ENCODE measurements around the gene NOL7. TPM values are rescaled to one million over a fixed set of nuclear protein-coding genes. Genes with fewer than 3 reads are reported as not detected.

Gene NOL7
- total and polyA plus RNA-seq, 2 experiments from 2014 or later, result 84.3 to 96.8 TPM

DNA sequence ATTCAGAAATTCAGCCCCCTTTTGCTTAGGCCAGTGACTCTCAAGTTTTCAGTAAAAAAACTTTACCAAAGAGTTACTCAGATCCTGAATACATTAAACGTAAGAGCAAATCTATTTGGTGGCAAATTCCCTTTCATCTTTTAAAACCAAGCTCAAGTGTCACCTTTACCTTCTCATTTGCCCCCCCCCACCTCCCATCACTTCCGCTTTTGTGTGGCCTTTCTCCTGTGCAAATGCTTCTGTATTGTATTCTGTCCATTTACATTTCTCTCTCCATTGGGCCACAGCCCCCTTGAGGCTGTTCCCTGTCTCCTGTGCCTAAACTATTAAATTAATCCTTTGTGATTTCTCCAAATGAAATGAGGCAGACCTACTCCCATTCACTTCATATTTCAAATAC, 1.9 kb downstream of the NOL7 start:
- DNase-seq (ENCODE audit: low spot score), result no peak

DNA sequence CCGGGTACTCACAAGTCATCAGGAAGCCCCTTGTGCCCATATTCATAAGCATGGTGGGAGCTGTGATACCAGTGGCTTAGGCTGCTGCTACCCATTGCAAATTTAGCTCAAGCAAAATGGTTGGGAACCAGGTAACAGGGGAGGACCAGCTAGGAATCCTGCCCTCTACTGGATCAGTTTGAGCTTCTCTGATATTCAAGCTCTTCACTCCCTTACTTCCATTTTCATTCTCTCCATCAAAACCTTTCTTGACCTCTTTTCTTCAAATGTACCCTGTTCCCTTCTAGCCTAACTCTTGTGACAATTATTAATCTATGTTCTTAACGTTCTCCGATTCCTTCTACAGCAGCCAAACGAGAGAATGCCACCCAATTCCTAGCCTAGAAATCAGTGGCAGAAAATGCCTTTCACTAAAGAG, 9.7 kb downstream of the NOL7 start:
- peak; percentile 53 for DNase-seq (ENCODE audit: low spot score)
- H3K4me2 ChIP-seq, result no peak overlapping the region
- H2AFZ ChIP-seq, result no peak overlapping the region
- no peaks in the 10 kb centered on the region for H3K27me3 ChIP-seq
- no peaks in the 10 kb centered on the region for H3K79me2 ChIP-seq
- peaks cover 3% of the 10 kb centered on the region for H3K36me3 ChIP-seq (replicated peaks; ENCODE audit: insufficient read depth, low read depth)
- 72% methylated on average over 4 of the region's 4 CpGs for WGBS (ENCODE audit: low lambda C conversion rate, missing lambda C conversion rate)
- H3K27ac ChIP-seq, result no peak overlapping the region
- TF ChIP-seq, protein P1, sequence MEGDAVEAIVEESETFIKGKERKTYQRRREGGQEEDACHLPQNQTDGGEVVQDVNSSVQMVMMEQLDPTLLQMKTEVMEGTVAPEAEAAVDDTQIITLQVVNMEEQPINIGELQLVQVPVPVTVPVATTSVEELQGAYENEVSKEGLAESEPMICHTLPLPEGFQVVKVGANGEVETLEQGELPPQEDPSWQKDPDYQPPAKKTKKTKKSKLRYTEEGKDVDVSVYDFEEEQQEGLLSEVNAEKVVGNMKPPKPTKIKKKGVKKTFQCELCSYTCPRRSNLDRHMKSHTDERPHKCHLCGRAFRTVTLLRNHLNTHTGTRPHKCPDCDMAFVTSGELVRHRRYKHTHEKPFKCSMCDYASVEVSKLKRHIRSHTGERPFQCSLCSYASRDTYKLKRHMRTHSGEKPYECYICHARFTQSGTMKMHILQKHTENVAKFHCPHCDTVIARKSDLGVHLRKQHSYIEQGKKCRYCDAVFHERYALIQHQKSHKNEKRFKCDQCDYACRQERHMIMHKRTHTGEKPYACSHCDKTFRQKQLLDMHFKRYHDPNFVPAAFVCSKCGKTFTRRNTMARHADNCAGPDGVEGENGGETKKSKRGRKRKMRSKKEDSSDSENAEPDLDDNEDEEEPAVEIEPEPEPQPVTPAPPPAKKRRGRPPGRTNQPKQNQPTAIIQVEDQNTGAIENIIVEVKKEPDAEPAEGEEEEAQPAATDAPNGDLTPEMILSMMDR (IDR thresholded peaks at IDR 0.05; ENCODE audit: poor library complexity), result peak; percentile 46
- TF ChIP-seq EZH2 (IDR thresholded peaks at IDR 0.05; ENCODE audit: borderline replicate concordance), result no peak
- H3K9me2 ChIP-seq (replicated peaks; ENCODE audit: insufficient read depth), result no peaks in the 10 kb centered on the region
- H3K4me1 ChIP-seq (ENCODE audit: insufficient read depth), result no peaks in the 10 kb centered on the region
- H3K4me3 ChIP-seq, result no peak overlapping the region
- H3K9me3 ChIP-seq (ENCODE audit: low read depth), result no peaks in the 10 kb centered on the region
- no peaks in the 10 kb centered on the region for H4K20me1 ChIP-seq (ENCODE audit: insufficient read depth, poor library complexity, severe bottlenecking)

More for the DNA sequence above, 1.9 kb downstream of the NOL7 start:
- no peak for TF ChIP-seq EZH2 (IDR thresholded peaks at IDR 0.05; ENCODE audit: borderline replicate concordance)
- TF ChIP-seq, protein P1 (IDR thresholded peaks at IDR 0.05; ENCODE audit: poor library complexity), result no peak
- TF ChIP-seq EZH2phosphoT487 (IDR thresholded peaks at IDR 0.05; ENCODE audit: low read depth, severe bottlenecking, unreplicated experiment), result no peak
- Histone ChIP-seq H3K4me2 (peak overlapping the region; percentile 80), H3K27me3 (no peaks in the 10 kb centered on the region), H3K4me1 (ENCODE audit: insufficient read depth) (peaks cover 16% of the 10 kb centered on the region), H3K4me3 (no peak overlapping the region), H2AFZ (no peak overlapping the region), H4K20me1 (ENCODE audit: insufficient read depth, poor library complexity, severe bottlenecking) (peaks cover 10% of the 10 kb centered on the region), H3K79me2 (peaks cover 37% of the 10 kb centered on the region), H3K27ac (no peak overlapping the region), H3K9me3 (ENCODE audit: low read depth) (no peaks in the 10 kb centered on the region), H3K9me2 (replicated peaks; ENCODE audit: insufficient read depth) (no peaks in the 10 kb centered on the region), H3K36me3 (replicated peaks; ENCODE audit: insufficient read depth, low read depth) (no peaks in the 10 kb centered on the region)
- 92% methylated on average over 2 of the region's 2 CpGs for WGBS (ENCODE audit: low lambda C conversion rate, missing lambda C conversion rate)

DNA sequence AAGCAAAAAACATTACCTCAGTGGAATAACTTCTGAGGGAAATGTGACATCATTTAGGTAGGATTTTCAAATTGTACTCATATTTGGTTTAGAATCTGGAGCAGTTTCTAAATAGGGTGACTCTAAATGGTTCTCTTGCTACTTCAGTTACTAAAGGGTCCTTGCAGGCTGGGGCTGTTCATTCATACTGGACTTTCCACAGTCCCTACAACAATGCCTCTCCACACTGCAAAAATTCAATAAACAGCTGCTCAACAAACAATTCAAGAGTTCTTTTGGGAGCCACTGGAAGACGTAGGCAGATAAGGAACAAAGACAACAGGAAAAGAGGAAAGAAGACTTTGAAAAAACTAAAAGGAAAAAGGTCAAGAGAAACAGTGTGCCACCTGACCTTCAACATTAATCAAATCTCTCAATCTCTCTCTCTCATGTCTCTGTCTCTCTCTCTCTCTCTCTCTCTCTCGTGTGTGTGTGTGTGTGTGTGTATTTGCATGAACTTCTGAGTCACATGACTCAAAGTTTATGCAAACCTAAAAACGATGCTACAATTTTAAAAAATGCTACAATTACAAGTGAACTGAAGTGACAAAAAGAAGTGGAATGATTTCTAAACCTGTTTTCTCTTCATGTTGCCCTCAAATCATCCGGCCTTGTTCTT, 14.5 kb downstream of the NOL7 start:
- Histone ChIP-seq H3K79me2 (no peaks in the 10 kb centered on the region), H3K4me2 (no peak overlapping the region), H3K9me2 (replicated peaks; ENCODE audit: insufficient read depth) (no peaks in the 10 kb centered on the region), H2AFZ (no peak overlapping the region), H3K27ac (no peak overlapping the region), H3K27me3 (no peaks in the 10 kb centered on the region), H3K4me1 (ENCODE audit: insufficient read depth) (no peaks in the 10 kb centered on the region), H3K4me3 (no peak overlapping the region), H3K36me3 (replicated peaks; ENCODE audit: insufficient read depth, low read depth) (peaks cover under 1% of the 10 kb centered on the region), H4K20me1 (ENCODE audit: insufficient read depth, poor library complexity, severe bottlenecking) (no peaks in the 10 kb centered on the region), H3K9me3 (ENCODE audit: low read depth) (no peaks in the 10 kb centered on the region)
- 68% methylated on average over 4 of the region's 4 CpGs for WGBS (ENCODE audit: low lambda C conversion rate, missing lambda C conversion rate)
- no peak for TF ChIP-seq EZH2phosphoT487 (IDR thresholded peaks at IDR 0.05; ENCODE audit: low read depth, severe bottlenecking, unreplicated experiment)
- TF ChIP-seq, protein P1 (IDR thresholded peaks at IDR 0.05; ENCODE audit: poor library complexity), result no peak
- TF ChIP-seq EZH2 (IDR thresholded peaks at IDR 0.05; ENCODE audit: borderline replicate concordance), result no peak
- no peak for DNase-seq (ENCODE audit: low spot score)

All from hepatocyte (in vitro differentiated cells).